Caco-2 (cell line): ENCODE results near the gene STK32B. TPM values are rescaled to one million over a fixed set of nuclear protein-coding genes. Genes with fewer than 3 reads are reported as not detected.

Experiments
- BruUV-seq: library from RNA; stranded (reverse); fragments of 400-500 nt; replicated peaks from 2 replicates; lab custom pipeline; 2021; lab: Mats Ljungman, UMichigan
- CTCF ChIA-PET: fragments of 300-600 bp; sonication (Branson Sonifier 250); formaldehyde crosslinking; loops from one replicate; lab custom pipeline; 2022; ENCODE audit warnings: antibody characterized with exemption; lab: Charles Lee
- POLR2A ChIA-PET: fragments of 300-600 bp; sonication (Branson Sonifier 250); formaldehyde crosslinking; loops from one replicate; lab custom pipeline; 2022; ENCODE audit warnings: antibody characterized with exemption; lab: Charles Lee
- DNase-seq, 2 experiments: peaks; one replicate each; pipeline versions ENCODE4 v3.0.0 to v3.0.0-alpha.2; 2020 to 2022
- H3K27me3 ChIP-seq: replicated peaks from 2 replicates; pipeline ENCODE4 v1.6.0; 2011; ENCODE audit warnings: low read length; ENCODE audit not compliant: control insufficient read depth, insufficient read depth
- H3K36me3 ChIP-seq: 2 replicates; pipeline ENCODE4 v1.5.1; 2011; ENCODE audit warnings: low read length; ENCODE audit not compliant: control insufficient read depth, insufficient read depth
- H3K4me1 ChIP-seq: fragments of 250-450 bp; sonication (Bioruptor Pico); 2 replicates; pipeline ENCODE4 v1.5.1; 2020; ENCODE audit warnings: mild to moderate bottlenecking
- H3K4me3 ChIP-seq: 2 replicates; pipeline ENCODE4 v1.5.1; 2011; ENCODE audit warnings: low read depth, mild to moderate bottlenecking, control low read depth, low read length
- H3K9me3 ChIP-seq: fragments of 250-450 bp; sonication (Bioruptor Pico); 2 replicates; pipeline ENCODE4 v1.5.1; 2020; ENCODE audit warnings: mild to moderate bottlenecking, moderate library complexity
- H3K27ac Mint-ChIP-seq: one replicate; pipeline ENCODE4 v1.8.0; 2022; ENCODE audit warnings: mixed read lengths; ENCODE audit not compliant: unreplicated experiment
- H3K27me3 Mint-ChIP-seq: one replicate; pipeline ENCODE4 v1.8.0; 2022; ENCODE audit warnings: mixed read lengths; ENCODE audit not compliant: insufficient read depth, unreplicated experiment
- H3K36me3 Mint-ChIP-seq: one replicate; pipeline ENCODE4 v1.8.0; 2022; ENCODE audit warnings: mild to moderate bottlenecking, mixed read lengths; ENCODE audit not compliant: insufficient read depth, unreplicated experiment
- H3K4me1 Mint-ChIP-seq: one replicate; pipeline ENCODE4 v1.8.0; 2022; ENCODE audit warnings: low read depth, mixed read lengths; ENCODE audit not compliant: unreplicated experiment
- H3K4me3 Mint-ChIP-seq: one replicate; pipeline ENCODE4 v1.8.0; 2022; ENCODE audit warnings: mild to moderate bottlenecking, moderate library complexity, mixed read lengths; ENCODE audit not compliant: unreplicated experiment
- H3K9me3 Mint-ChIP-seq: one replicate; pipeline ENCODE4 v1.8.0; 2022; ENCODE audit warnings: mixed read lengths; ENCODE audit not compliant: unreplicated experiment
- intact Hi-C: fragments of 100-400 bp; cut with micrococcal nuclease; formaldehyde crosslinking; loops from one replicate; pipeline ENCODE4 v1.10.0; 2022; ENCODE audit not compliant: unreplicated experiment
- total RNA-seq: library from RNA; stranded (reverse); gene quantifications from 2 replicates; pipeline ENCODE4 v1.2.3, GENCODE V29; 2022
- TF ChIP-seq, protein P1 (sequence below), 2 experiments: fragments of 200-600 bp in 1 of 2; IDR thresholded peaks; 1 replicate in 1 of 2; 2 replicates in 1 of 2; pipeline versions ENCODE4 v1.5.1 to v1.8.0; 2011 to 2022; ENCODE audit warnings: antibody characterized with exemption in 1 of 2, control low read depth in 1 of 2, inconsistent platforms in 1 of 2, low read depth in 1 of 2, low read length in 1 of 2, mild to moderate bottlenecking in 1 of 2, moderate library complexity in 1 of 2; ENCODE audit not compliant: insufficient read depth in 1 of 2, severe bottlenecking in 1 of 2, unreplicated experiment in 1 of 2

STK32B gene
- total RNA-seq, 1 experiment from 2014 or later: 11.2 TPM

DNA sequence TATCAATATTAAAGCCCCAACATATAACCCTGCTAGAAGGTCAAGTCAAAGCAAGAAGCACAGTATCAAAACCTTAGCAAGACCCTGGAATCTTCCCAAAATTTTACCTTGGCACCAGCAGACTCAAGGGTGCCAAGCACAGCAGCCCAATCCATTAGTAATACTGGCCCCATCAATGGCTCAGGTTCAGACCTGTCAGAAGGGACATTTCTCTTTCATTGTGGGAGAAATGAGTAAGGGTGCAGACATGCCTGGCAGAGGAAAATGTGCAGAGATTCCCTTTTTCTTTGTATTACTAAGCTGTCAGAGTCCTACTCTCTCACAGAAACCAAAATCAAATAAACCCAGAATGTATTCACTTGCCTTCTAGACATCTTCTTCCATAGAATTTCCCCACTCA, 453.2 kb downstream of the STK32B start:
- Mint-ChIP-seq H3K4me3 (no peak overlapping the region), H3K9me3 (peaks cover 8% of the 10 kb centered on the region), H3K4me1 (no peaks in the 10 kb centered on the region), H3K36me3 (no peaks in the 10 kb centered on the region), H3K27me3 (no peaks in the 10 kb centered on the region), H3K27ac (no peak overlapping the region)
- DNase-seq: no peak
- Histone ChIP-seq H3K4me1 (no peaks in the 10 kb centered on the region), H3K36me3 (no peaks in the 10 kb centered on the region), H3K4me3 (no peak overlapping the region), H3K9me3 (no peaks in the 10 kb centered on the region), H3K27me3 (no peaks in the 10 kb centered on the region)
- TF ChIP-seq, protein P1, sequence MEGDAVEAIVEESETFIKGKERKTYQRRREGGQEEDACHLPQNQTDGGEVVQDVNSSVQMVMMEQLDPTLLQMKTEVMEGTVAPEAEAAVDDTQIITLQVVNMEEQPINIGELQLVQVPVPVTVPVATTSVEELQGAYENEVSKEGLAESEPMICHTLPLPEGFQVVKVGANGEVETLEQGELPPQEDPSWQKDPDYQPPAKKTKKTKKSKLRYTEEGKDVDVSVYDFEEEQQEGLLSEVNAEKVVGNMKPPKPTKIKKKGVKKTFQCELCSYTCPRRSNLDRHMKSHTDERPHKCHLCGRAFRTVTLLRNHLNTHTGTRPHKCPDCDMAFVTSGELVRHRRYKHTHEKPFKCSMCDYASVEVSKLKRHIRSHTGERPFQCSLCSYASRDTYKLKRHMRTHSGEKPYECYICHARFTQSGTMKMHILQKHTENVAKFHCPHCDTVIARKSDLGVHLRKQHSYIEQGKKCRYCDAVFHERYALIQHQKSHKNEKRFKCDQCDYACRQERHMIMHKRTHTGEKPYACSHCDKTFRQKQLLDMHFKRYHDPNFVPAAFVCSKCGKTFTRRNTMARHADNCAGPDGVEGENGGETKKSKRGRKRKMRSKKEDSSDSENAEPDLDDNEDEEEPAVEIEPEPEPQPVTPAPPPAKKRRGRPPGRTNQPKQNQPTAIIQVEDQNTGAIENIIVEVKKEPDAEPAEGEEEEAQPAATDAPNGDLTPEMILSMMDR (IDR thresholded peaks at IDR 0.05; ENCODE audit: insufficient read depth in 1 of 2, low read depth in 1 of 2, low read length in 1 of 2, severe bottlenecking in 1 of 2, unreplicated experiment in 1 of 2): no peak
- BruUV-seq: no TSS peak
- intact Hi-C loops: no loop called here
- POLR2A ChIA-PET: no interaction called here
- CTCF ChIA-PET: no interaction called here

- H3K27ac Mint-ChIP-seq: no peak overlapping the region
- H3K4me1 Mint-ChIP-seq: no peaks in the 10 kb centered on the region
- no TSS peak for BruUV-seq
- H3K36me3 ChIP-seq: no peaks in the 10 kb centered on the region
- DNase-seq: no peak
- H3K4me3 Mint-ChIP-seq: no peak overlapping the region
- TF ChIP-seq, protein P1 (IDR thresholded peaks at IDR 0.05; ENCODE audit: insufficient read depth in 1 of 2, low read depth in 1 of 2, low read length in 1 of 2, severe bottlenecking in 1 of 2, unreplicated experiment in 1 of 2): no peak
- H3K27me3 ChIP-seq: no peaks in the 10 kb centered on the region
- H3K4me3 ChIP-seq: no peak overlapping the region
- H3K9me3 Mint-ChIP-seq: peaks cover 24% of the 10 kb centered on the region
- CTCF ChIA-PET: no interaction called here
- intact Hi-C loops: no loop called here
- H3K27me3 Mint-ChIP-seq: no peaks in the 10 kb centered on the region
- no peaks in the 10 kb centered on the region for H3K4me1 ChIP-seq
- H3K9me3 ChIP-seq: no peaks in the 10 kb centered on the region
- H3K36me3 Mint-ChIP-seq: no peaks in the 10 kb centered on the region
- POLR2A ChIA-PET: no interaction called here
Observed at GRCh38 chr4:5510504-5510903, 459.2 kb downstream of the STK32B start.

- H3K4me3 ChIP-seq: no peak overlapping the region
- H3K27me3 ChIP-seq: no peaks in the 10 kb centered on the region
- no peak for DNase-seq
- no peaks in the 10 kb centered on the region for H3K36me3 ChIP-seq
- H3K27me3 Mint-ChIP-seq: no peaks in the 10 kb centered on the region
- CTCF ChIA-PET: no interaction called here
- intact Hi-C loops: no loop called here
- no TSS peak for BruUV-seq
- H3K4me1 Mint-ChIP-seq: no peaks in the 10 kb centered on the region
- no peaks in the 10 kb centered on the region for H3K4me1 ChIP-seq
- POLR2A ChIA-PET: no interaction called here
- H3K36me3 Mint-ChIP-seq: no peaks in the 10 kb centered on the region
- H3K9me3 Mint-ChIP-seq: peaks cover 24% of the 10 kb centered on the region
- H3K27ac Mint-ChIP-seq: no peak overlapping the region
- H3K9me3 ChIP-seq: no peaks in the 10 kb centered on the region
- TF ChIP-seq, protein P1 (IDR thresholded peaks at IDR 0.05; ENCODE audit: insufficient read depth in 1 of 2, low read depth in 1 of 2, low read length in 1 of 2, severe bottlenecking in 1 of 2, unreplicated experiment in 1 of 2): no peak
- no peak overlapping the region for H3K4me3 Mint-ChIP-seq
Observed at GRCh38 chr4:5511791-5512190, 460.5 kb downstream of the STK32B start.
